Activated effector memory CD4-positive, alpha-beta T cell treated with anti-CD3 and anti-CD28 coated beads, Interleukin-2, amount 50 U/mL, for 16 hours (primary cell): Measurements from ENCODE around the gene HMCN1.
"Not testable (repeated sequence)": the region's sequence is repeated elsewhere in the genome, so short reads cannot be mapped to it uniquely, and the experiment has no call there.

Source experiments
- DNase-seq: peaks from one replicate; pipeline ENCODE4 v3.0.0-alpha.2; 2020

HMCN1 gene

GRCh38 chr1:186211583-186211982 lies 477.4 kb downstream of the HMCN1 start:
- DNase-seq = not testable (repeated sequence)

GRCh38 chr1:186212568-186213224 lies 478.5 kb downstream of the HMCN1 start:
- no peak for DNase-seq

- DNase-seq = no peak
These were observed 479.0 kb downstream of the HMCN1 start for GRCh38 chr1:186213225-186213607.

GRCh38 chr1:186214791-186215190 lies 480.6 kb downstream of the HMCN1 start:
- DNase-seq = no peak

- no peak for DNase-seq
These were observed 481.4 kb downstream of the HMCN1 start for GRCh38 chr1:186215636-186216035.

GRCh38 chr1:186218654-186219352 lies 484.6 kb downstream of the HMCN1 start:
- no peak for DNase-seq

- no peak for DNase-seq
These were observed 485.9 kb downstream of the HMCN1 start for GRCh38 chr1:186220067-186220466.

GRCh38 chr1:186220911-186221310 lies 486.7 kb downstream of the HMCN1 start:
- DNase-seq = no peak

- no peak for DNase-seq
These were observed 490.9 kb downstream of the HMCN1 start for GRCh38 chr1:186225096-186225495.

GRCh38 chr1:186228749-186229148 lies 494.6 kb downstream of the HMCN1 start:
- DNase-seq = no peak

- DNase-seq = no peak
These were observed 497.8 kb downstream of the HMCN1 start for GRCh38 chr1:186231861-186232436.

GRCh38 chr1:186234976-186235686 lies 500.9 kb downstream of the HMCN1 start:
- DNase-seq = no peak

- no peak for DNase-seq
These were observed 501.5 kb downstream of the HMCN1 start for GRCh38 chr1:186235696-186236095.

GRCh38 chr1:186236921-186237320 lies 502.7 kb downstream of the HMCN1 start:
- DNase-seq = no peak

GRCh38 chr1:186239171-186239570 lies 505.0 kb downstream of the HMCN1 start:
- no peak for DNase-seq

GRCh38 chr1:186240436-186240835 lies 506.2 kb downstream of the HMCN1 start:
- DNase-seq = no peak
